DOHH2 (cell line): Measurements from ENCODE around the gene NAPB.

Experiments used
- H3F3A ChIP-seq: fragments of 200-600 bp; sonication (generic), shearing (Covaris generic); 2 replicates; pipeline ENCODE4 v1.6.0; 2016; ENCODE audit warnings: antibody characterized with exemption, mild to moderate bottlenecking; ENCODE audit not compliant: control insufficient read depth, insufficient read depth
- H3K27ac ChIP-seq: fragments of 200-600 bp; sonication (generic); 2 replicates; pipeline ENCODE4 v1.5.1; 2014; ENCODE audit warnings: low read depth, mild to moderate bottlenecking, low read length, moderate library complexity
- H3K27me3 ChIP-seq: fragments of 200-600 bp; sonication (generic); 2 replicates; pipeline ENCODE4 v1.6.1; 2014; ENCODE audit warnings: mild to moderate bottlenecking, low read length, mixed read lengths; ENCODE audit not compliant: control insufficient read depth
- H3K36me3 ChIP-seq: fragments of 200-600 bp; sonication (generic); 2 replicates; pipeline ENCODE4 v1.6.1; 2014; ENCODE audit warnings: mild to moderate bottlenecking, low read length, moderate library complexity, mixed read lengths; ENCODE audit not compliant: control insufficient read depth
- H3K4me1 ChIP-seq: fragments of 200-600 bp; sonication (generic); 2 replicates; pipeline ENCODE4 v1.6.1; 2014; ENCODE audit warnings: mild to moderate bottlenecking, low read length, mixed read lengths; ENCODE audit not compliant: control insufficient read depth
- H3K4me2 ChIP-seq: fragments of 200-600 bp; sonication (generic); 2 replicates; pipeline ENCODE4 v1.6.0; 2014; ENCODE audit warnings: mild to moderate bottlenecking, low read length, moderate library complexity
- H3K4me3 ChIP-seq: fragments of 200-600 bp; sonication (generic); 2 replicates; pipeline ENCODE4 v1.5.1; 2014; ENCODE audit warnings: mild to moderate bottlenecking, low read length, mixed read lengths
- H3K79me2 ChIP-seq: fragments of 200-600 bp; sonication (generic); 2 replicates; pipeline ENCODE4 v1.6.1; 2014; ENCODE audit warnings: mild to moderate bottlenecking, low read length, mixed read lengths; ENCODE audit not compliant: control insufficient read depth
- H3K9me2 ChIP-seq: fragments of 200-600 bp; sonication (generic); replicated peaks from 2 replicates; pipeline ENCODE4 v1.6.1; 2014; ENCODE audit warnings: mild to moderate bottlenecking, low read length, mixed read lengths; ENCODE audit not compliant: control insufficient read depth
- H3K9me3 ChIP-seq: fragments of 200-600 bp; sonication (generic); 2 replicates; pipeline ENCODE4 v1.6.1; 2014; ENCODE audit warnings: antibody characterized with exemption, low read length, mixed read lengths; ENCODE audit not compliant: control insufficient read depth, insufficient read depth
- H4K20me1 ChIP-seq: fragments of 200-600 bp; sonication (generic); 2 replicates; pipeline ENCODE4 v1.6.0; 2014; ENCODE audit warnings: low read depth, mild to moderate bottlenecking, antibody characterized with exemption, low read length, moderate library complexity; ENCODE audit not compliant: control insufficient read depth, insufficient read depth
- CTCF ChIP-seq: fragments of 200-600 bp; sonication (generic); IDR thresholded peaks from one replicate; pipeline ENCODE4 v1.5.1; 2014; ENCODE audit warnings: antibody characterized with exemption, mild to moderate bottlenecking, low read depth, low read length; ENCODE audit not compliant: poor library complexity, severe bottlenecking
- EZH2phosphoT487 ChIP-seq: fragments of 200-600 bp; sonication (generic); IDR thresholded peaks from 2 replicates; pipeline ENCODE4 v1.6.1; 2017; ENCODE audit warnings: borderline replicate concordance, mild to moderate bottlenecking, antibody characterized with exemption, low read length, moderate library complexity, mixed read lengths

NAPB gene

GRCh38 chr20:23436681-23437080, 15.4 kb upstream of the NAPB start:
- TF ChIP-seq CTCF: no peak
- TF ChIP-seq EZH2phosphoT487: no peak
- Histone ChIP-seq H3K27ac (no peak overlapping the region), H3K27me3 (no peaks in the 10 kb centered on the region), H4K20me1 (no peaks in the 10 kb centered on the region), H3K79me2 (no peaks in the 10 kb centered on the region), H3F3A (no peaks in the 10 kb centered on the region), H3K9me2 (no peaks in the 10 kb centered on the region), H3K4me1 (no peaks in the 10 kb centered on the region), H3K4me2 (no peak overlapping the region), H3K4me3 (no peak overlapping the region), H3K36me3 (no peaks in the 10 kb centered on the region), H3K9me3 (no peaks in the 10 kb centered on the region)

- H3K27ac ChIP-seq: no peak overlapping the region
- no peaks in the 10 kb centered on the region for H3K4me1 ChIP-seq
- H3K79me2 ChIP-seq: no peaks in the 10 kb centered on the region
- no peaks in the 10 kb centered on the region for H3F3A ChIP-seq
- no peaks in the 10 kb centered on the region for H3K9me2 ChIP-seq
- TF ChIP-seq CTCF (no peak), EZH2phosphoT487 (no peak)
- no peaks in the 10 kb centered on the region for H3K27me3 ChIP-seq
- no peak overlapping the region for H3K4me2 ChIP-seq
- H3K4me3 ChIP-seq: no peak overlapping the region
- H4K20me1 ChIP-seq: no peaks in the 10 kb centered on the region
- H3K36me3 ChIP-seq: no peaks in the 10 kb centered on the region
- H3K9me3 ChIP-seq: no peaks in the 10 kb centered on the region
Measured at GRCh38 chr20:23435626-23436539, 14.6 kb upstream of the NAPB start.

GRCh38 chr20:23434521-23435313, 13.4 kb upstream of the NAPB start:
- H3K4me3 ChIP-seq: no peak overlapping the region
- no peak overlapping the region for H3K27ac ChIP-seq
- H3K9me3 ChIP-seq: no peaks in the 10 kb centered on the region
- H4K20me1 ChIP-seq: no peaks in the 10 kb centered on the region
- TF ChIP-seq CTCF (no peak), EZH2phosphoT487 (no peak)
- no peaks in the 10 kb centered on the region for H3K79me2 ChIP-seq
- no peaks in the 10 kb centered on the region for H3K9me2 ChIP-seq
- H3K4me1 ChIP-seq: no peaks in the 10 kb centered on the region
- no peaks in the 10 kb centered on the region for H3K27me3 ChIP-seq
- H3F3A ChIP-seq: no peaks in the 10 kb centered on the region
- no peak overlapping the region for H3K4me2 ChIP-seq
- H3K36me3 ChIP-seq: no peaks in the 10 kb centered on the region
